GM06990 (cell line): ENCODE results near the gene PIGQ.

Experiments
- DNase-seq: peaks from one replicate; pipeline ENCODE4 v3.0.0-alpha.2; 2011; ENCODE audit not compliant: insufficient read length; ENCODE audit errors: extremely low read depth
- H3K27me3 ChIP-seq: replicated peaks from 2 replicates; pipeline ENCODE4 v1.6.0; 2011; ENCODE audit warnings: low read length; ENCODE audit not compliant: control insufficient read depth, insufficient read depth
- H3K36me3 ChIP-seq: 2 replicates; pipeline ENCODE4 v1.5.1; 2011; ENCODE audit warnings: low read length; ENCODE audit not compliant: control insufficient read depth, insufficient read depth
- H3K4me3 ChIP-seq: replicated peaks from 2 replicates; pipeline ENCODE4 v1.5.1; 2011; ENCODE audit warnings: low read depth, mild to moderate bottlenecking, control low read depth, low read length
- CTCF ChIP-seq: IDR thresholded peaks from 2 replicates; pipeline ENCODE4 v1.5.1; 2011; ENCODE audit warnings: low read length, control low read depth, mild to moderate bottlenecking, inconsistent platforms; ENCODE audit not compliant: insufficient read depth, poor library complexity, severe bottlenecking

PIGQ gene

GRCh38 chr16:629833-630248 lies 60.1 kb downstream of the PIGQ start:
- Histone ChIP-seq H3K36me3 (peaks cover 4% of the 10 kb centered on the region; the same call in 1 of the 2 replicates), H3K27me3 (no peaks in the 10 kb centered on the region), H3K4me3 (no peak overlapping the region)
- DNase-seq, result no peak
- TF ChIP-seq CTCF, result no peak

DNA sequence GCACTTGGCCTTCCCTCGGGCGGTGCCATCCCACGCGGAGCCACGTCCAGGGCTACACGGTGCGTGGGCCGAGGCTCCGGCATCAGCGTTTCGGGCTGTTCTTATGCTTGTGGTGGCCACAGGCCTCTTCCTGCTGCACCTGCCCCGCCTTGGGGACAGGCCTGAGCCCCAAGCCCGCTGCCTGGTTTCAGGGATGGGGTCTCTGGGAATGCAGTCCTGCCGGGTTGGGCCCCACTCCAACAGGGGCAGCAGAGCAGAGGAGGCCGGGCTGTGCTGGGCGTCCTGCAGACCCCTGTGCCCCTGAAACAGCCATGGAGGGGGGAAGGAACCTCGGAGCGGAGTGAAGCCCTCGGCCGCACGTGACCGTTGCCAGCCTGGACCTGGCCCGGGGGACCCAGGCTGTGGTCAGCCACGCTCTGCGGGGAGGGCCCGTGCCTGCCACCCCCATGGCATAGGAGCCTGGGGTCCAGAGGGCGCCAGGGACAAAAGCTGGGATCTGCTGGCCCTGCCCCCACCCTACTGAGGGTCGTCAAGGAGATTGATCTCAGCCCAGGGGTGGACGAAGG lies 60.6 kb downstream of the PIGQ start:
- TF ChIP-seq CTCF, result no peak
- no peak for DNase-seq
- H3K36me3 ChIP-seq, result peaks cover 4% of the 10 kb centered on the region; the same call in 1 of the 2 replicates

DNA sequence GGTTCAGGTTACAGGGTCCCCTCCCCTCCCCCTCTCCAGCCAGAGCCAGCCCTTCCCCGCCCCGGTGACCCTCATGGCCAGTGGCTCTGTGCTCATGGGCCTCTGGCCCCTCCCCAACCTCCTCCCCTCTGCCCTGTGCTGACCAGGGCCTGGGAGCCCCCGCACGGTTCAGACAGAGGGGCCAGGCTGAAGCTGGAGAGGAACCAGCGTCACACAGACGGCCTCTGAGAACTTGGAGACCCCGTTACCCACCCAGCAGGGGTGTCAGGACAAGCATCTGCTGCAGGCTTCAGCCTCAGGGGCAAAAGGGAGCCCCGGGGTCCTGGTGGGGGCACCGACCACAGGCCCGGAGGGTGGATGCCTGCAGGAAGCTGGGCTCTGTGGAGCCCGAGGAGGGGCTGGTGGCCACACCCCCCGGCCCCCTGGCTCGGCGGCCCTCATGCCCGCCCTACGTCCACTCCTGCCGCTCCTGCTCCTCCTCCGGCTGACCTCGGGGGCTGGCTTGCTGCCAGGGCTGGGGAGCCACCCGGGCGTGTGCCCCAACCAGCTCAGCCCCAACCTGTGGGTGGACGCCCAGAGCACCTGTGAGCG lies 61.1 kb downstream of the PIGQ start, which contains the start of gene WFIKKN1:
Gene WFIKKN1, plus strand, starts transcription at position 171 of the 591 bp plus-strand sequence. Its CDS starts 269 bp downstream, at position 440.
- H3K27me3 ChIP-seq, result no peaks in the 10 kb centered on the region
- TF ChIP-seq CTCF, result no peak
- H3K36me3 ChIP-seq, result peaks cover 4% of the 10 kb centered on the region; the same call in 1 of the 2 replicates
- H3K4me3 ChIP-seq, result no peak within 1 kb of the TSS
- DNase-seq, result no peak

More for the DNA sequence above, 60.6 kb downstream of the PIGQ start:
- Histone ChIP-seq H3K27me3 (no peaks in the 10 kb centered on the region), H3K4me3 (no peak overlapping the region)

- H3K36me3 ChIP-seq, result peaks cover 4% of the 10 kb centered on the region; the same call in 1 of the 2 replicates
Observed at GRCh38 chr16:631808-632358, 62.1 kb downstream of the PIGQ start.

More at GRCh38 chr16:631808-632358, 62.1 kb downstream of the PIGQ start:
- H3K27me3 ChIP-seq, result no peaks in the 10 kb centered on the region
- DNase-seq, result no peak
- H3K4me3 ChIP-seq, result no peak overlapping the region
- no peak for TF ChIP-seq CTCF
